HEK293T (cell line): ENCODE data around the gene MAMLD1.

Experiments
- ARNT ChIP-seq: fragments of 450-650 bp; IDR thresholded peaks from 2 replicates; pipeline ENCODE4 v1.6.1; 2017; ENCODE audit warnings: mild to moderate bottlenecking
- BHLHE40 ChIP-seq: fragments of 450-650 bp; IDR thresholded peaks from 2 replicates; pipeline ENCODE4 v1.6.1; 2016; ENCODE audit warnings: mild to moderate bottlenecking, moderate library complexity, borderline replicate concordance
- CTBP1 ChIP-seq: fragments of 450-650 bp; IDR thresholded peaks from 2 replicates; pipeline ENCODE4 v1.6.1; 2016; ENCODE audit warnings: borderline replicate concordance
- ELF4 ChIP-seq: fragments of 450-650 bp; IDR thresholded peaks from 2 replicates; pipeline ENCODE4 v1.6.1; 2017; ENCODE audit warnings: antibody characterized with exemption
- FOXA1 ChIP-seq: fragments of 450-650 bp; IDR thresholded peaks from 2 replicates; pipeline ENCODE4 v1.6.1; 2016; ENCODE audit warnings: mild to moderate bottlenecking
- FOXK2 ChIP-seq: fragments of 450-650 bp; IDR thresholded peaks from 2 replicates; pipeline ENCODE4 v1.6.1; 2016; ENCODE audit warnings: mild to moderate bottlenecking
- FOXM1 ChIP-seq: fragments of 450-650 bp; IDR thresholded peaks from 2 replicates; pipeline ENCODE4 v1.6.1; 2017; ENCODE audit warnings: mild to moderate bottlenecking, borderline replicate concordance
- L3MBTL2 ChIP-seq: fragments of 450-650 bp; conservative IDR thresholded peaks from 2 replicates; pipeline ENCODE4 v1.6.1; 2016; ENCODE audit warnings: mild to moderate bottlenecking
- NFRKB ChIP-seq: fragments of 450-650 bp; IDR thresholded peaks from 2 replicates; pipeline ENCODE4 v1.6.1; 2016; ENCODE audit warnings: mild to moderate bottlenecking, moderate library complexity
- SP1 ChIP-seq: fragments of 450-650 bp; IDR thresholded peaks from 2 replicates; pipeline ENCODE4 v1.6.1; 2017
- SUZ12 ChIP-seq: fragments of 450-650 bp; IDR thresholded peaks from 2 replicates; pipeline ENCODE4 v1.6.1; 2016; ENCODE audit warnings: mild to moderate bottlenecking
- TARDBP ChIP-seq: fragments of 450-650 bp; IDR thresholded peaks from 2 replicates; pipeline ENCODE4 v1.6.1; 2016
- ZNF384 ChIP-seq: fragments of 450-650 bp; IDR thresholded peaks from 2 replicates; pipeline ENCODE4 v1.6.1; 2016
- TF ChIP-seq, protein P1 (sequence below): fragments of 450-650 bp; IDR thresholded peaks from 2 replicates; pipeline ENCODE4 v1.6.1; 2016

DNA sequence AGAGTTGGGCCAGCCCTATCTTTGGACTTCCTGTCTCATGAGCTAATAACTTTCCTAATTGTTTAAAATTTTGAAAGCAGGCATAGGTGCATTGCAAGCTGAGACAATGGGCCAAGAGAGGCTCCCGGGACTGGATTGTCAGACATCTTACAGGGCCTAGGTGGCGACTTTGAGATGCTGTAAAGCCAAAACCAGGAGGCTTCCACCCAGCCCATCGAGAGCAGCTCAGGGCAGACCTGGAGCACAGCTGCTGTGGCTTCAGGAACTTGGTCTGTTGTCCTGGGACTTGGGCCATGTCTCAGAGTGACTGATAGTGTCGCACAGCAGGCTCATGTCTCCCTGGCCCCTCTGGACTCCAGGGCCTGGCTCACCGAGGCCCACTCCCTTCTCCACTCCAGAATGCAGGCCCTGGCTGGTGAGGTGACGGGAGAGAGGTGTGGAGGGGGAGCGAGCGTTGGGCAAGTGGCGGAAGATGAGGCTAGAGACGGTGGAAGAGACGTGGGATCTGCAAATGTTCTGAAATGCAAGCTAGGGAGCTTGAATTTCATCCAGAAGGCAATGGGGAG is 181.2 kb downstream of the MAMLD1 start:
- no peak for TF ChIP-seq ELF4
- no peak for TF ChIP-seq SP1
- no peak for TF ChIP-seq TARDBP
- no peak for TF ChIP-seq FOXM1
- no peak for TF ChIP-seq FOXK2
- TF ChIP-seq CTBP1 = no peak
- TF ChIP-seq NFRKB = no peak
- TF ChIP-seq L3MBTL2 = no peak
- TF ChIP-seq ZNF384 = no peak
- no peak for TF ChIP-seq SUZ12
- TF ChIP-seq, protein P1, sequence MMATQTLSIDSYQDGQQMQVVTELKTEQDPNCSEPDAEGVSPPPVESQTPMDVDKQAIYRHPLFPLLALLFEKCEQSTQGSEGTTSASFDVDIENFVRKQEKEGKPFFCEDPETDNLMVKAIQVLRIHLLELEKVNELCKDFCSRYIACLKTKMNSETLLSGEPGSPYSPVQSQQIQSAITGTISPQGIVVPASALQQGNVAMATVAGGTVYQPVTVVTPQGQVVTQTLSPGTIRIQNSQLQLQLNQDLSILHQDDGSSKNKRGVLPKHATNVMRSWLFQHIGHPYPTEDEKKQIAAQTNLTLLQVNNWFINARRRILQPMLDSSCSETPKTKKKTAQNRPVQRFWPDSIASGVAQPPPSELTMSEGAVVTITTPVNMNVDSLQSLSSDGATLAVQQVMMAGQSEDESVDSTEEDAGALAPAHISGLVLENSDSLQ = no peak
- TF ChIP-seq BHLHE40 = no peak
- TF ChIP-seq ARNT = no peak
- TF ChIP-seq FOXA1 = no peak
